ENCODE measurements around the gene SGTA.

Gene SGTA

DNA sequence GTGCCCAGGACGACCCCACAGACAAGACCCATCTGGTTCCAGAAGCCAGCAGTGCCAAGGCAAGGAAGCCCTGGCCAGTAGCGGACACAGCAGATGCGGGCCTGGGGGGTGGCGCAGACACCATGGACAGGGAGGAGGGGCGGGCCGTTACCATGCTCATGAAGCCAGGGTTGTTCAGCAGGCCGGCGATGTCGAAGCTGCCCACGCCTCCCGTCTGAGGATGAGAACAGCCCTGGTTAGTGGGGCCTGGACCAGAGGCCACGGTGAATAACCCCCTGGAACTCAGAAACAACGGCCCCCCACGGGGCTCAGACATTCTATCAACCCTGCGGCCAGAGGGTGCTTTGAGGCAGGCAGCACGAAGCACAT is 21.8 kb downstream of the SGTA start:
- Histone ChIP-seq H3K9ac (ENCODE audit: low read depth in 1 of 2, low read length in 2 of 2) (no peak overlapping the region), H3K36me3 (ENCODE audit: control insufficient read depth in 1 of 2, insufficient read depth in 2 of 2, low read length in 2 of 2) (peaks cover 17 to 78% of the 10 kb centered on the region in 2 donors), H3K4me3 (ENCODE audit: low read depth in 1 of 2, low read length in 2 of 2) (no peak overlapping the region), H3K27ac (ENCODE audit: low read depth, low read length) (no peak overlapping the region), H3K9me3 (ENCODE audit: control insufficient read depth in 1 of 2, low read length in 2 of 2) (no peaks in the 10 kb centered on the region), H3K4me1 (ENCODE audit: control insufficient read depth in 1 of 2, insufficient read depth in 2 of 2, low read length in 2 of 2) (no peaks in the 10 kb centered on the region), H3K27me3 (ENCODE audit: control insufficient read depth in 1 of 2, insufficient read depth in 2 of 2, low read length in 2 of 2) (no peaks in the 10 kb centered on the region)

DNA sequence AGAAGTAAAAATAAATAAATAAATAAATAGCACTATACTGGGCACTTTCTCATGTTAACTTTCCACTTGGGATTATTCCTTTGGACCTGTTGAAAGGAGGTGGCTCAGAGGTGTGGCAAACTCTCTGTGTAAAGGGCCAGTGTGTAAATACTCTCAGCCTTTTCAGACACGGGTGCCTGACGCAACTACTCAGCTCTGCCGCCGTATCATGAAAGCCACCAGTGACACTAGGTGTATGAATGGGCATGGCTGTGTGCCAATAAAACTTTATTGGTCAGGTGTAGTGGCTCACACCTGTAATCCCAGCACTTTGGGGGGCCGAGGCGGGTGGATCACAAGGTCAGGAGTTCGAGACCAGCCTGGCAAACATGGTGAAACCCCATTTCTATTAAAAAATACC is 23.1 kb downstream of the SGTA start:
- H3K9ac ChIP-seq (ENCODE audit: low read depth in 1 of 2, low read length in 2 of 2) = no peak overlapping the region
- H3K36me3 ChIP-seq (ENCODE audit: control insufficient read depth in 1 of 2, insufficient read depth in 2 of 2, low read length in 2 of 2) = peaks cover 17 to 79% of the 10 kb centered on the region in 2 donors
- no peaks in the 10 kb centered on the region for H3K9me3 ChIP-seq (ENCODE audit: control insufficient read depth in 1 of 2, low read length in 2 of 2)
- no peak overlapping the region for H3K27ac ChIP-seq (ENCODE audit: low read depth, low read length)
- no peaks in the 10 kb centered on the region for H3K27me3 ChIP-seq (ENCODE audit: control insufficient read depth in 1 of 2, insufficient read depth in 2 of 2, low read length in 2 of 2)
- H3K4me1 ChIP-seq (ENCODE audit: control insufficient read depth in 1 of 2, insufficient read depth in 2 of 2, low read length in 2 of 2) = no peaks in the 10 kb centered on the region
- H3K4me3 ChIP-seq (ENCODE audit: low read depth in 1 of 2, low read length in 2 of 2) = no peak overlapping the region

DNA sequence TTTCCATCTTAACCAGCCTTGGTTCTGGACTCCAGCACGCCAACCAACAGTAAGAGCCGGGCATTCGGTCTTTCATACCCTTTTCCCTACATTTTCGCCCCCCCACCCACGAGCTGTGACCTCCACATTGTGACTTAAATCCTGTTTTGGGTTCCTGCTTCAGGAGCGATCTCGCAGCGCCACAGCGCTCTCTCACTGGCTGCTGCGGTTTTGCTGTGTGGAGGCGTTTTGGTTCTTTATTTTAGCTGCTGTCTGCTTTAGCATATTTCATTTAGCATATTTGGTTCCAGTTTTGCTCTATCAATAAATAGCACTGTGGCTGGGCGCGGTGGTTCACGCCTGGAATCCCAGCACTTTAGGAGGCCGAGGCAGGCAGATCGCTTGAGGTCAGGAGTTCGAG is 23.7 kb downstream of the SGTA start:
- no peaks in the 10 kb centered on the region for H3K27me3 ChIP-seq (ENCODE audit: control insufficient read depth in 1 of 2, insufficient read depth in 2 of 2, low read length in 2 of 2)
- H3K4me3 ChIP-seq (ENCODE audit: low read depth in 1 of 2, low read length in 2 of 2) = no peak overlapping the region
- no peaks in the 10 kb centered on the region for H3K4me1 ChIP-seq (ENCODE audit: control insufficient read depth in 1 of 2, insufficient read depth in 2 of 2, low read length in 2 of 2)
- H3K9me3 ChIP-seq (ENCODE audit: control insufficient read depth in 1 of 2, low read length in 2 of 2) = no peaks in the 10 kb centered on the region
- H3K9ac ChIP-seq (ENCODE audit: low read depth in 1 of 2, low read length in 2 of 2) = no peak overlapping the region
- peaks cover 17 to 81% of the 10 kb centered on the region in 2 donors for H3K36me3 ChIP-seq (ENCODE audit: control insufficient read depth in 1 of 2, insufficient read depth in 2 of 2, low read length in 2 of 2)
- no peak overlapping the region for H3K27ac ChIP-seq (ENCODE audit: low read depth, low read length)

DNA sequence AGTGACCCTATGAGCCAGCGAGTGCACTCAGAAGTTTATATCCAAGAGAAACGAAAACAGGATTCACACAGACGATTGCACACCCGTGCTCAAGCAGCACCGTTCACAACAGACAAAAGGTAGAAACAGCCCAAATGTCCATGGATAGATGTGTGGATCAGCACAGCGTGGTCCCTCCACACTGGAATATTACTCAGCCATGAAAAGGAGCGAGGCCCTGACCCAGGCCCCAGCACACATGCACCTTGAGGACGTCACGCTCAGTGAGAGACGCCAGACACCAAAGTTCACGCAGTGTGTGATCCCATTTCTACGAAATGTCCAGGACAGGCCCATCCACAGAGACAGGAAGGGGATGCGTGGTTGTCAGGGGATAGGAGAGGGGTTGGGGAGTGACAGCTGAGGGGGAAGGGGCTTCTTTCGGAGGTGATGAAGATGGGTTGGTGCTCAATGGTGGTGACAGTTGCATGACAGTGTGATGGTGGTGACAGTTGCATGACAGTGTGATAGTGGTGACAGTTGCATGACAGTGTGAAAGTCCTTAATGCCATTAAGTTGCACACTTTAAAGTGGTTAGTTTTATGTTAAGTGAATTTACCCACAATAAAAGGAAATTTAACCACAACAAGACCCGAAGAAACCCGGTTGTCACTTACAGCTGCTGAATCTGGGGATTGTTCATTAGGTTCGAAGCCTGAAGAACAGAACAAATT is 24.3 kb downstream of the SGTA start:
- H3K9ac ChIP-seq (ENCODE audit: low read depth in 1 of 2, low read length in 2 of 2) = no peak overlapping the region
- no peak overlapping the region for H3K27ac ChIP-seq (ENCODE audit: low read depth, low read length)
- no peaks in the 10 kb centered on the region for H3K9me3 ChIP-seq (ENCODE audit: control insufficient read depth in 1 of 2, low read length in 2 of 2)
- no peaks in the 10 kb centered on the region for H3K4me1 ChIP-seq (ENCODE audit: control insufficient read depth in 1 of 2, insufficient read depth in 2 of 2, low read length in 2 of 2)
- H3K36me3 ChIP-seq (ENCODE audit: control insufficient read depth in 1 of 2, insufficient read depth in 2 of 2, low read length in 2 of 2) = peaks cover 14 to 81% of the 10 kb centered on the region in 2 donors
- no peak overlapping the region for H3K4me3 ChIP-seq (ENCODE audit: low read depth in 1 of 2, low read length in 2 of 2)
- no peaks in the 10 kb centered on the region for H3K27me3 ChIP-seq (ENCODE audit: control insufficient read depth in 1 of 2, insufficient read depth in 2 of 2, low read length in 2 of 2)

GRCh38 chr19:2756921-2757881 is 25.9 kb downstream of the SGTA start:
- peaks cover 11 to 71% of the 10 kb centered on the region in 2 donors for H3K36me3 ChIP-seq (ENCODE audit: control insufficient read depth in 1 of 2, insufficient read depth in 2 of 2, low read length in 2 of 2)
- no peak overlapping the region for H3K4me3 ChIP-seq (ENCODE audit: low read depth in 1 of 2, low read length in 2 of 2)
- no peak overlapping the region for H3K27ac ChIP-seq (ENCODE audit: low read depth, low read length)
- no peaks in the 10 kb centered on the region for H3K27me3 ChIP-seq (ENCODE audit: control insufficient read depth in 1 of 2, insufficient read depth in 2 of 2, low read length in 2 of 2)
- H3K9me3 ChIP-seq (ENCODE audit: control insufficient read depth in 1 of 2, low read length in 2 of 2) = no peaks in the 10 kb centered on the region
- H3K9ac ChIP-seq (ENCODE audit: low read depth in 1 of 2, low read length in 2 of 2) = no peak overlapping the region
- no peaks in the 10 kb centered on the region for H3K4me1 ChIP-seq (ENCODE audit: control insufficient read depth in 1 of 2, insufficient read depth in 2 of 2, low read length in 2 of 2)

DNA sequence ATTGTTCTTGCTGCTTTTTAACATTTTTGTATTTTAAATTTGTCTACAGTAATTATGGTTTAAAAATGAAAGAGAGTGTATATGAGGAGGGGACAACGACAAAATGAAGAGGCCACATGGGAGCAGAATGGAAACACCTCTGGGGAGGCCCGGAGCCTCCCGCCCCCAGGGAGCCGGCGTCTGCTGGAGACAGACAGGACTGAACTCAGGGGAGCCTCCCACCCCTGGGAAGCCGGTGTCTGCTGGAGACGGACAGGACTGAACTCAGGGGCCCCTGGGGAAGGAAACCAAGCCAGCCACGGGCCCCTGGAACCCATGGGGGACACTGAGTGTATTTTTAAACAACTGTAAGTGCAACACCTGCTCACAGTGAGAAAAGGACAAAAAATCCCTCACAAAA is 26.6 kb downstream of the SGTA start:
- Histone ChIP-seq H3K4me3 (ENCODE audit: low read depth in 1 of 2, low read length in 2 of 2) (no peak overlapping the region), H3K27me3 (ENCODE audit: control insufficient read depth in 1 of 2, insufficient read depth in 2 of 2, low read length in 2 of 2) (no peaks in the 10 kb centered on the region), H3K4me1 (ENCODE audit: control insufficient read depth in 1 of 2, insufficient read depth in 2 of 2, low read length in 2 of 2) (no peaks in the 10 kb centered on the region), H3K9ac (ENCODE audit: low read depth in 1 of 2, low read length in 2 of 2) (no peak overlapping the region), H3K27ac (ENCODE audit: low read depth, low read length) (no peak overlapping the region), H3K36me3 (ENCODE audit: control insufficient read depth in 1 of 2, insufficient read depth in 2 of 2, low read length in 2 of 2) (peaks cover 11 to 65% of the 10 kb centered on the region in 2 donors), H3K9me3 (ENCODE audit: control insufficient read depth in 1 of 2, low read length in 2 of 2) (no peaks in the 10 kb centered on the region)

GRCh38 chr19:2755811-2756210 is 27.3 kb downstream of the SGTA start:
- H3K9ac ChIP-seq (ENCODE audit: low read depth in 1 of 2, low read length in 2 of 2) = no peak overlapping the region
- no peak overlapping the region for H3K27ac ChIP-seq (ENCODE audit: low read depth, low read length)
- H3K36me3 ChIP-seq (ENCODE audit: control insufficient read depth in 1 of 2, insufficient read depth in 2 of 2, low read length in 2 of 2) = peaks cover 11 to 58% of the 10 kb centered on the region in 2 donors
- H3K4me1 ChIP-seq (ENCODE audit: control insufficient read depth in 1 of 2, insufficient read depth in 2 of 2, low read length in 2 of 2) = no peaks in the 10 kb centered on the region
- no peaks in the 10 kb centered on the region for H3K27me3 ChIP-seq (ENCODE audit: control insufficient read depth in 1 of 2, insufficient read depth in 2 of 2, low read length in 2 of 2)
- no peaks in the 10 kb centered on the region for H3K9me3 ChIP-seq (ENCODE audit: control insufficient read depth in 1 of 2, low read length in 2 of 2)
- no peak overlapping the region for H3K4me3 ChIP-seq (ENCODE audit: low read depth in 1 of 2, low read length in 2 of 2)

GRCh38 chr19:2755448-2755705 is 27.7 kb downstream of the SGTA start:
- Histone ChIP-seq H3K4me3 (ENCODE audit: low read depth in 1 of 2, low read length in 2 of 2) (no peak overlapping the region), H3K9me3 (ENCODE audit: control insufficient read depth in 1 of 2, low read length in 2 of 2) (no peaks in the 10 kb centered on the region), H3K27me3 (ENCODE audit: control insufficient read depth in 1 of 2, insufficient read depth in 2 of 2, low read length in 2 of 2) (no peaks in the 10 kb centered on the region), H3K9ac (ENCODE audit: low read depth in 1 of 2, low read length in 2 of 2) (no peak overlapping the region), H3K36me3 (ENCODE audit: control insufficient read depth in 1 of 2, insufficient read depth in 2 of 2, low read length in 2 of 2) (peaks cover 11 to 54% of the 10 kb centered on the region in 2 donors), H3K4me1 (ENCODE audit: control insufficient read depth in 1 of 2, insufficient read depth in 2 of 2, low read length in 2 of 2) (no peaks in the 10 kb centered on the region), H3K27ac (ENCODE audit: low read depth, low read length) (no peak overlapping the region)

DNA sequence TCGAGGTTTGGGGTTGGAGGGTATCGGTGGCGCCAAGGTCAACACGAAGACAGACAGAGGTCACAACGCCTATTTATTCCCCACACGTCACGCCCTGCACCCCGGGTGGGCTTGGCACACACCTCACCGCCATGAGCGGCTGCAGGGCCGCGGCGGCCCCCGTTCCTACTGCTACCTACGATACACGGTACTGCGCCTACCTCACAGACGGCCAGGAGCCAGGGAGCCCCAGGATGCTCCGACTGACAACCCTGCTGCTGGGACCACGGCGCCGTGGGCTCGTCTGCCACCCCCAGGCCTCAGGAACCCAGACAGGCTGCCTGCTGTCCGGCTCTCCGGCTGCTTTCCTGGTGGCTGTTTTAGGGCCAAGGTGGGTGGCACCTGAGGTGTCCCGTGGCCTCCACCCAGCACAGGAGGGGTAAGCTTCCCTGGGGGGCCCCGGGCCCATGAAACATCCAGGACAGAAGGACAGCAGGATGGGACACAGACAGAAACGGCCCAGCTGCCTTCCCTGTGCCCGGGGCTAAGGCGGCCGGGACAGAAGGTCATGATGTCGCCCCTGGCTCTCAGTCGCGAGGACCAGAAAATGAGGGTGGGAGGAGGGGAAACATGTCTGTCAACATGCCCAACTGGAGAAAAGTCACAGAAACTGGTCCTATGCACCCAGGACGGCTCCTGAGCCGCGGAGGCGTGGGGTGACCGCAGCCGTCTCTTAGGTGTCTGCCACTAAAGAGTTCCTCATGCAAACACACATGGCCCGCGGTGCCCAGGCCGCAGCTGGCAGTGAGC is 28.2 kb downstream of the SGTA start:
- H3K27me3 ChIP-seq (ENCODE audit: control insufficient read depth in 1 of 2, insufficient read depth in 2 of 2, low read length in 2 of 2) = no peaks in the 10 kb centered on the region
- no peak overlapping the region for H3K9ac ChIP-seq (ENCODE audit: low read depth in 1 of 2, low read length in 2 of 2)
- H3K9me3 ChIP-seq (ENCODE audit: control insufficient read depth in 1 of 2, low read length in 2 of 2) = no peaks in the 10 kb centered on the region
- H3K4me1 ChIP-seq (ENCODE audit: control insufficient read depth in 1 of 2, insufficient read depth in 2 of 2, low read length in 2 of 2) = no peaks in the 10 kb centered on the region
- H3K27ac ChIP-seq (ENCODE audit: low read depth, low read length) = no peak overlapping the region
- no peak overlapping the region for H3K4me3 ChIP-seq (ENCODE audit: low read depth in 1 of 2, low read length in 2 of 2)
- peaks cover 11 to 54% of the 10 kb centered on the region in 2 donors for H3K36me3 ChIP-seq (ENCODE audit: control insufficient read depth in 1 of 2, insufficient read depth in 2 of 2, low read length in 2 of 2)

DNA sequence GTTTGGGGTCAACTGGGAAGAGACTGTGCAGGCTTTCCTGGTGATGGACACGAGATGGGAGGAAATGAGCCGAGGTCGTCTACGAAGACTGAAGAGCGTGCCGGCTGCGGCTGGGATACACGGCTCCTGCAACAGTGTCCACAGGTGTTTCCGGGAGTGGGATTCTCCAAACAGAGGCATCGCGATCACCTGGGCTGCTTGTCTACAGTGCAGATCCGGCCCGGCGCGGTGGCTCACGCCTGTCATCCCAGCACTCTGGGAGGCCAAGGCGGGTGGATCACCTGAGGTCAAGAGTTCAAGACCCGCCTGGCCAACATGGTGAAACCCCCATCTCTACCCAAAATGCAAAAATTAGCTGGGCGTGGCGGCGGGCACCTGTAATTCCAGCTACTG is 31.6 kb downstream of the SGTA start:
- Histone ChIP-seq H3K36me3 (ENCODE audit: control insufficient read depth in 1 of 2, insufficient read depth in 2 of 2, low read length in 2 of 2) (peaks cover 0 to 30% of the 10 kb centered on the region in 2 donors), H3K4me1 (ENCODE audit: control insufficient read depth in 1 of 2, insufficient read depth in 2 of 2, low read length in 2 of 2) (peaks cover 0 to 4% of the 10 kb centered on the region in 2 donors), H3K4me3 (ENCODE audit: low read depth in 1 of 2, low read length in 2 of 2) (no peak overlapping the region), H3K27ac (ENCODE audit: low read depth, low read length) (no peak overlapping the region), H3K9ac (ENCODE audit: low read depth in 1 of 2, low read length in 2 of 2) (no peak overlapping the region), H3K9me3 (ENCODE audit: control insufficient read depth in 1 of 2, low read length in 2 of 2) (no peaks in the 10 kb centered on the region), H3K27me3 (ENCODE audit: control insufficient read depth in 1 of 2, insufficient read depth in 2 of 2, low read length in 2 of 2) (no peaks in the 10 kb centered on the region)
